HG03457 (cell line): ENCODE measurements around the gene CCL13.
"Not testable (repeated sequence)": the region's sequence is repeated elsewhere in the genome, so short reads cannot be mapped to it uniquely, and the experiment has no call there.

Experiments
- ATAC-seq: cut with Tn5 transposase; IDR thresholded peaks from one replicate; pipeline ENCODE4 v1.9.1; 2021; ENCODE audit warnings: moderate number of reproducible peaks; ENCODE audit not compliant: unreplicated experiment

The CCL13 gene

GRCh38 chr17:34356194-34356593 lies at the start of gene CCL13:
Gene CCL13 (plus strand): TSS chr17:34356480. CDS start chr17:34356527, 47 bp downstream.
- no peak for ATAC-seq

- no peak for ATAC-seq
Measured at GRCh38 chr17:34307110-34307509, 49.2 kb upstream of the CCL13 start.

- no peak for ATAC-seq
Measured at GRCh38 chr17:34308371-34308770, 47.9 kb upstream of the CCL13 start.

GRCh38 chr17:34311291-34311690 lies 45.0 kb upstream of the CCL13 start:
- no peak for ATAC-seq

- no peak for ATAC-seq
Measured at GRCh38 chr17:34312080-34312479, 44.2 kb upstream of the CCL13 start.

- ATAC-seq, result no peak
Measured at GRCh38 chr17:34313164-34313563, 43.1 kb upstream of the CCL13 start.

GRCh38 chr17:34314279-34314678 lies 42.0 kb upstream of the CCL13 start:
- no peak for ATAC-seq

- ATAC-seq, result no peak
Measured at GRCh38 chr17:34318474-34318873, 37.8 kb upstream of the CCL13 start.

GRCh38 chr17:34319039-34319483 lies 37.2 kb upstream of the CCL13 start, which contains the start of gene CCL8:
Gene CCL8 (plus strand): TSS chr17:34319435. CDS start chr17:34319502, 67 bp downstream.
- no peak for ATAC-seq

GRCh38 chr17:34321964-34322363 lies 34.3 kb upstream of the CCL13 start:
- no peak for ATAC-seq

GRCh38 chr17:34327580-34327979 lies 28.7 kb upstream of the CCL13 start:
- not testable (repeated sequence) for ATAC-seq

GRCh38 chr17:34337701-34338100 lies 18.6 kb upstream of the CCL13 start:
- no peak for ATAC-seq

GRCh38 chr17:34339138-34339770 lies 17.0 kb upstream of the CCL13 start:
- ATAC-seq, result no peak

GRCh38 chr17:34341916-34342315 lies 14.4 kb upstream of the CCL13 start:
- no peak for ATAC-seq

- no peak for ATAC-seq
Measured at GRCh38 chr17:34347063-34347462, 9.2 kb upstream of the CCL13 start.

- no peak for ATAC-seq
Measured at GRCh38 chr17:34349751-34350150, 6.5 kb upstream of the CCL13 start.

GRCh38 chr17:34351096-34351495 lies 5.2 kb upstream of the CCL13 start:
- ATAC-seq, result no peak

GRCh38 chr17:34352191-34352590 lies 4.1 kb upstream of the CCL13 start:
- ATAC-seq, result no peak

GRCh38 chr17:34354637-34355036 lies 1.6 kb upstream of the CCL13 start:
- no peak for ATAC-seq

- no peak for ATAC-seq
Measured at GRCh38 chr17:34357398-34357797, 1.1 kb downstream of the CCL13 start.

GRCh38 chr17:34358631-34359030 lies 2.4 kb downstream of the CCL13 start:
- no peak for ATAC-seq

GRCh38 chr17:34360601-34361270 lies 4.5 kb downstream of the CCL13 start:
- ATAC-seq, result no peak
